GM23248 (cell line): ENCODE measurements around the gene TCTN1.

ENCODE experiments used
- EZH2 ChIP-seq: fragments of 200-600 bp; sonication (generic); IDR thresholded peaks from 2 replicates; pipeline ENCODE4 v1.6.1; 2018; ENCODE audit warnings: antibody characterized with exemption, mild to moderate bottlenecking; ENCODE audit not compliant: insufficient read depth, poor library complexity, severe bottlenecking
- EZH2phosphoT487 ChIP-seq: fragments of 200-600 bp; sonication (generic); IDR thresholded peaks from 2 replicates; pipeline ENCODE4 v1.6.1; 2018; ENCODE audit warnings: antibody characterized with exemption, moderate library complexity, mild to moderate bottlenecking, low read depth; ENCODE audit not compliant: insufficient read depth

DNA sequence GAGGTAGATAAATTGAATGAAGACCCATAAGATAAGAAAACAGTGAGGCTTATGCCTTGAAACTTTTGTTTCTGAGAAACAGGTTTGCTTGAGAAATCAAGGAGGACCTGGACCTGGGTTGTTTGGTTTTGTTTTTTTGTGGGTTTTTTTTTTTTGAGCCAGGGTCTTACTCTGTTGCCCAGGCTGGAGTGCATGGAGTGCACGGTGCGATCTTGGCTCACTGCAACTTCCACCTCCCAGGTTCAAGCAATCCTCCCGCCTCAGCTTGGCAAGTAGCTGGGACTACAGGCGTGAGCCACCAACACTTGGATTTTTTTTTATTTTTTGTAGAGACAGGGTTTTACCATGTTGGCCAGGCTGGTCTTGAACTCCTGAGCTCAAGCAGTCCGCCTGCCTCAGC lies 21.9 kb upstream of the TCTN1 start:
- TF ChIP-seq EZH2phosphoT487 (no peak), EZH2 (no peak)
